K562 (cell line): ENCODE results near the gene SNX1. TPM values are rescaled to one million over a fixed set of nuclear protein-coding genes. Genes with fewer than 3 reads are reported as not detected.

Source experiments
- AFF1 ChIP-seq, 2 experiments: fragments of 450-650 bp; IDR thresholded peaks; 2 replicates each; pipeline ENCODE4 v1.6.1; 2018; ENCODE audit warnings: mild to moderate bottlenecking in 2 of 2, low read depth in 1 of 2; ENCODE audit not compliant: partially characterized antibody in 2 of 2
- GTF2E2 ChIP-seq: fragments of 200-800 bp; sonication (Bioruptor generic); IDR thresholded peaks from 2 replicates; pipeline ENCODE4 v1.6.1; 2016; ENCODE audit warnings: missing genetic modification characterization, missing compliant biosample characterization
- MGA ChIP-seq: fragments of 450-650 bp; IDR thresholded peaks from 2 replicates; pipeline ENCODE4 v1.6.1; 2016; ENCODE audit warnings: mild to moderate bottlenecking, moderate library complexity
- MNT ChIP-seq, 2 experiments: fragments of 450-650 bp; conservative IDR thresholded peaks; 2 replicates each; pipeline ENCODE4 v1.6.1; 2017; ENCODE audit warnings: mild to moderate bottlenecking in 2 of 2, moderate library complexity in 2 of 2
- MXI1 ChIP-seq: IDR thresholded peaks from 2 replicates; pipeline ENCODE4 v1.6.1; 2011; ENCODE audit warnings: low read depth, mild to moderate bottlenecking, improper control_type of control experiment, low read length
- NFIX ChIP-seq: fragments of 250-450 bp; sonication (Bioruptor Pico); IDR thresholded peaks from 2 replicates; pipeline ENCODE4 v1.4.0; 2020; ENCODE audit warnings: low read depth, mild to moderate bottlenecking, moderate library complexity
- PHF8 ChIP-seq: fragments of 200-600 bp; sonication (generic); IDR thresholded peaks from 2 replicates; pipeline ENCODE4 v1.6.1; 2012; ENCODE audit warnings: mixed run types, mild to moderate bottlenecking, inconsistent platforms, low read length, moderate library complexity, borderline replicate concordance
- PML ChIP-seq: IDR thresholded peaks from 2 replicates; pipeline ENCODE4 v1.6.1; 2012; ENCODE audit warnings: low read length, inconsistent platforms
- RBM39 ChIP-seq: fragments of 200-400 bp; formaldehyde crosslinking; optimal IDR thresholded peaks from 2 replicates; pipeline ENCODE3; 2018; ENCODE audit warnings: low read depth, low read length
- polyA plus RNA-seq, 8 experiments: library from polyadenylated mRNA; depleted of rRNA in 4 of 8; stranded (reverse) in 5 of 8; unstranded in 3 of 8; fragments of >200 nt; fragmentation: Nextera tagmentation in 2 of 8; fragmentation: Illumina TruSeq in 1 of 8; extraction: Ambion mirVana in 2 of 8; extraction: Trizol in 1 of 8; gene quantifications; 2 replicates each; pipeline versions ENCODE4 v1.2.1 to v1.2.3, GENCODE V29; 2011 to 2014; ENCODE audit warnings: inconsistent platforms in 1 of 8, missing spikeins in 1 of 8
- total RNA-seq, 7 experiments: library from RNA; depleted of rRNA in 6 of 7; stranded (reverse); fragments of >200 nt in 6 of 7; fragmentation: Illumina TruSeq in 2 of 7; extraction: Trizol in 2 of 7; gene quantifications; 2 replicates each; pipeline versions ENCODE4 v1.2.1 to v1.2.3, GENCODE V29; 2011 to 2021; ENCODE audit warnings: low replicate concordance in 1 of 7

Gene SNX1
- total and polyA plus RNA-seq, 9 of the 15 experiments (the other 6 are each of a cell fraction or from before 2014, with no cell fraction given): 11.0 to 105 (median 59.9) TPM

- no peak for TF ChIP-seq AFF1 (IDR thresholded peaks at IDR 0.05; ENCODE audit: low read depth in 1 of 2, partially characterized antibody in 2 of 2)
- 0 out of 2 replicates have a peak, but pooled peaks have one; percentile 3 for TF ChIP-seq MXI1
- peak; percentile 16 for TF ChIP-seq PML
- peak in 1 of 2 experiments; percentile 83 for TF ChIP-seq MNT (conservative IDR thresholded peaks at IDR 0.05)
- TF ChIP-seq NFIX: no peak
- peak; percentile 44; the same call in 1 of the 2 replicates for TF ChIP-seq GTF2E2 (tag)
- TF ChIP-seq RBM39: peak; percentile 26
- peak; percentile 73 for TF ChIP-seq MGA
- TF ChIP-seq PHF8: peak; percentile 2; the same call in 1 of the 2 replicates
Observed at GRCh38 chr15:64092864-64093626, 2.7 kb upstream of the SNX1 start (continued).
